NCI-H748 (cell line): ENCODE results near the gene BMP2K.

Experiments
- DNase-seq: peaks from one replicate; lab custom pipeline; 2025; ENCODE audit not compliant: unreplicated experiment; lab: John Stamatoyannopoulos, UW

Gene BMP2K

GRCh38 chr4:78763763-78764387, 12.3 kb upstream of the BMP2K start:
- no peak for DNase-seq

GRCh38 chr4:78764498-78764961, 11.6 kb upstream of the BMP2K start:
- no peak for DNase-seq

- DNase-seq: no peak
Measured at GRCh38 chr4:78765432-78766006, 10.6 kb upstream of the BMP2K start.

GRCh38 chr4:78766026-78766425, 10.1 kb upstream of the BMP2K start:
- no peak for DNase-seq

- no peak for DNase-seq
Measured at GRCh38 chr4:78766650-78767049, 9.5 kb upstream of the BMP2K start.

GRCh38 chr4:78767350-78767749, 8.8 kb upstream of the BMP2K start:
- no peak for DNase-seq

- DNase-seq: no peak
Measured at GRCh38 chr4:78768452-78769180, 7.5 kb upstream of the BMP2K start.

- no peak for DNase-seq
Measured at GRCh38 chr4:78770091-78770642, 6.0 kb upstream of the BMP2K start.

- DNase-seq: no peak
Measured at GRCh38 chr4:78772526-78773091, 3.5 kb upstream of the BMP2K start.

- no peak for DNase-seq
Measured at GRCh38 chr4:78774417-78774816, 1.7 kb upstream of the BMP2K start.

- DNase-seq: peak; percentile 78
Measured at GRCh38 chr4:78775303-78776078, 659 bp upstream of the BMP2K start.

- peak; percentile 60 for DNase-seq
Measured at GRCh38 chr4:78776729-78777575, 802 bp downstream of the BMP2K start.

- no peak for DNase-seq
Measured at GRCh38 chr4:78777576-78777940, 1.4 kb downstream of the BMP2K start.

GRCh38 chr4:78778530-78778929, 2.4 kb downstream of the BMP2K start:
- DNase-seq: no peak

- no peak for DNase-seq
Measured at GRCh38 chr4:78779280-78779679, 3.1 kb downstream of the BMP2K start.

GRCh38 chr4:78780093-78780492, 3.9 kb downstream of the BMP2K start:
- no peak for DNase-seq

- no peak for DNase-seq
Measured at GRCh38 chr4:78781139-78781538, 5.0 kb downstream of the BMP2K start.

- DNase-seq: no peak
Measured at GRCh38 chr4:78781924-78782323, 5.8 kb downstream of the BMP2K start.

- DNase-seq: no peak
Measured at GRCh38 chr4:78784236-78784865, 8.2 kb downstream of the BMP2K start.
